GM21360 (cell line): ENCODE results near the gene ARHGEF28.

ENCODE experiments used
- ATAC-seq: cut with Tn5 transposase; IDR thresholded peaks from one replicate; pipeline ENCODE4 v1.9.1; 2021; ENCODE audit warnings: mild to moderate bottlenecking, moderate library complexity; ENCODE audit not compliant: unreplicated experiment

ARHGEF28 gene

GRCh38 chr5:73770172-73771025, 144.4 kb downstream of the ARHGEF28 start:
- no peak for ATAC-seq

GRCh38 chr5:73774924-73775323, 148.9 kb downstream of the ARHGEF28 start:
- ATAC-seq: no peak

- ATAC-seq: no peak
Measured at GRCh38 chr5:73776405-73776804, 150.4 kb downstream of the ARHGEF28 start.

- ATAC-seq: no peak
Measured at GRCh38 chr5:73777192-73777591, 151.2 kb downstream of the ARHGEF28 start.

- ATAC-seq: no peak
Measured at GRCh38 chr5:73780302-73781080, 154.5 kb downstream of the ARHGEF28 start.

GRCh38 chr5:73781107-73781768, 155.2 kb downstream of the ARHGEF28 start:
- ATAC-seq: no peak

GRCh38 chr5:73783828-73784227, 157.8 kb downstream of the ARHGEF28 start:
- ATAC-seq: no peak

GRCh38 chr5:73786043-73786831, 160.2 kb downstream of the ARHGEF28 start:
- ATAC-seq: no peak

GRCh38 chr5:73789851-73790281, 163.9 kb downstream of the ARHGEF28 start:
- ATAC-seq: no peak

- ATAC-seq: no peak
Measured at GRCh38 chr5:73791389-73791788, 165.4 kb downstream of the ARHGEF28 start.

- peak; percentile 73 for ATAC-seq
Measured at GRCh38 chr5:73792687-73793320, 166.8 kb downstream of the ARHGEF28 start.

- no peak for ATAC-seq
Measured at GRCh38 chr5:73793911-73794310, 167.9 kb downstream of the ARHGEF28 start.

- no peak for ATAC-seq
Measured at GRCh38 chr5:73796164-73797131, 170.5 kb downstream of the ARHGEF28 start.

- no peak for ATAC-seq
Measured at GRCh38 chr5:73797132-73797510, 171.1 kb downstream of the ARHGEF28 start.

GRCh38 chr5:73799401-73799972, 173.5 kb downstream of the ARHGEF28 start:
- no peak for ATAC-seq

- no peak for ATAC-seq
Measured at GRCh38 chr5:73801686-73802085, 175.7 kb downstream of the ARHGEF28 start.

GRCh38 chr5:73805449-73805848, 179.5 kb downstream of the ARHGEF28 start:
- no peak for ATAC-seq

GRCh38 chr5:73808911-73809310, 182.9 kb downstream of the ARHGEF28 start:
- ATAC-seq: no peak

GRCh38 chr5:73810429-73810828, 184.4 kb downstream of the ARHGEF28 start:
- ATAC-seq: no peak
